ENCODE data around the gene AMTN.
"Not testable (repeated sequence)": the region's sequence is repeated elsewhere in the genome, so short reads cannot be mapped to it uniquely, and the experiment has no call there.

Gene AMTN

GRCh38 chr4:70518269-70518668, at the start of gene AMTN:
Gene AMTN, plus strand, starts transcription at chr4:70518569. Its CDS starts 209 bp downstream, at chr4:70518778.
- Histone ChIP-seq H3K9ac (ENCODE audit: low read length) (no peak within 1 kb of the TSS), H3K4me3 (ENCODE audit: low read length) (no peak within 1 kb of the TSS), H3K36me3 (ENCODE audit: control insufficient read depth, insufficient read depth, low read length) (no peaks in the 10 kb centered on the region), H3K27me3 (ENCODE audit: control insufficient read depth, insufficient read depth, low read length) (no peaks in the 10 kb centered on the region), H3K4me1 (ENCODE audit: control insufficient read depth, insufficient read depth, low read length) (no peaks in the 10 kb centered on the region), H3K27ac (ENCODE audit: low read depth, low read length) (no peak within 1 kb of the TSS)

- Histone ChIP-seq H3K4me1 (ENCODE audit: control insufficient read depth, insufficient read depth, low read length) (no peaks in the 10 kb centered on the region), H3K36me3 (ENCODE audit: control insufficient read depth, insufficient read depth, low read length) (no peaks in the 10 kb centered on the region), H3K4me3 (ENCODE audit: low read length) (no peak within 1 kb of the TSS), H3K27ac (ENCODE audit: low read depth, low read length) (no peak within 1 kb of the TSS), H3K27me3 (ENCODE audit: control insufficient read depth, insufficient read depth, low read length) (no peaks in the 10 kb centered on the region), H3K9ac (ENCODE audit: low read length) (no peak within 1 kb of the TSS)
These were observed 46.5 kb upstream of the AMTN start, which contains the start of gene MUC7 for GRCh38 chr4:70471897-70472296. Gene MUC7, plus strand, starts transcription at chr4:70472197. Its CDS starts 1,825 bp downstream, at chr4:70474022.

GRCh38 chr4:70473679-70474078, 44.7 kb upstream of the AMTN start:
- Histone ChIP-seq H3K36me3 (ENCODE audit: control insufficient read depth, insufficient read depth, low read length) (no peaks in the 10 kb centered on the region), H3K27ac (ENCODE audit: low read depth, low read length) (no peak overlapping the region), H3K27me3 (ENCODE audit: control insufficient read depth, insufficient read depth, low read length) (no peaks in the 10 kb centered on the region), H3K9ac (ENCODE audit: low read length) (no peak overlapping the region), H3K4me3 (ENCODE audit: low read length) (no peak overlapping the region), H3K4me1 (ENCODE audit: control insufficient read depth, insufficient read depth, low read length) (no peaks in the 10 kb centered on the region)

- no peak overlapping the region for H3K4me3 ChIP-seq (ENCODE audit: low read length)
- H3K9ac ChIP-seq (ENCODE audit: low read length): no peak overlapping the region
- no peaks in the 10 kb centered on the region for H3K27me3 ChIP-seq (ENCODE audit: control insufficient read depth, insufficient read depth, low read length)
- H3K27ac ChIP-seq (ENCODE audit: low read depth, low read length): no peak overlapping the region
- H3K4me1 ChIP-seq (ENCODE audit: control insufficient read depth, insufficient read depth, low read length): no peaks in the 10 kb centered on the region
- no peaks in the 10 kb centered on the region for H3K36me3 ChIP-seq (ENCODE audit: control insufficient read depth, insufficient read depth, low read length)
These were observed 29.6 kb upstream of the AMTN start for GRCh38 chr4:70488748-70489147.

GRCh38 chr4:70496231-70496630, 22.1 kb upstream of the AMTN start:
- no peak overlapping the region for H3K4me3 ChIP-seq (ENCODE audit: low read length)
- H3K9ac ChIP-seq (ENCODE audit: low read length): no peak overlapping the region
- H3K36me3 ChIP-seq (ENCODE audit: control insufficient read depth, insufficient read depth, low read length): no peaks in the 10 kb centered on the region
- H3K4me1 ChIP-seq (ENCODE audit: control insufficient read depth, insufficient read depth, low read length): no peaks in the 10 kb centered on the region
- H3K27ac ChIP-seq (ENCODE audit: low read depth, low read length): no peak overlapping the region
- H3K27me3 ChIP-seq (ENCODE audit: control insufficient read depth, insufficient read depth, low read length): no peaks in the 10 kb centered on the region

GRCh38 chr4:70501838-70502237, 16.5 kb upstream of the AMTN start:
- H3K27ac ChIP-seq (ENCODE audit: low read depth, low read length); H3K9ac ChIP-seq (ENCODE audit: low read length); H3K4me3 ChIP-seq (ENCODE audit: low read length); H3K4me1 ChIP-seq (ENCODE audit: control insufficient read depth, insufficient read depth, low read length); H3K36me3 ChIP-seq (ENCODE audit: control insufficient read depth, insufficient read depth, low read length); H3K27me3 ChIP-seq (ENCODE audit: control insufficient read depth, insufficient read depth, low read length): not testable (repeated sequence)

GRCh38 chr4:70504733-70505132, 13.6 kb upstream of the AMTN start:
- H3K4me1 ChIP-seq (ENCODE audit: control insufficient read depth, insufficient read depth, low read length): no peaks in the 10 kb centered on the region
- H3K4me3 ChIP-seq (ENCODE audit: low read length): no peak overlapping the region
- no peaks in the 10 kb centered on the region for H3K27me3 ChIP-seq (ENCODE audit: control insufficient read depth, insufficient read depth, low read length)
- H3K27ac ChIP-seq (ENCODE audit: low read depth, low read length): no peak overlapping the region
- H3K36me3 ChIP-seq (ENCODE audit: control insufficient read depth, insufficient read depth, low read length): no peaks in the 10 kb centered on the region
- H3K9ac ChIP-seq (ENCODE audit: low read length): no peak overlapping the region

GRCh38 chr4:70505151-70505748, 13.1 kb upstream of the AMTN start:
- no peak overlapping the region for H3K4me3 ChIP-seq (ENCODE audit: low read length)
- no peaks in the 10 kb centered on the region for H3K27me3 ChIP-seq (ENCODE audit: control insufficient read depth, insufficient read depth, low read length)
- no peaks in the 10 kb centered on the region for H3K36me3 ChIP-seq (ENCODE audit: control insufficient read depth, insufficient read depth, low read length)
- no peaks in the 10 kb centered on the region for H3K4me1 ChIP-seq (ENCODE audit: control insufficient read depth, insufficient read depth, low read length)
- no peak overlapping the region for H3K27ac ChIP-seq (ENCODE audit: low read depth, low read length)
- H3K9ac ChIP-seq (ENCODE audit: low read length): no peak overlapping the region

- no peaks in the 10 kb centered on the region for H3K4me1 ChIP-seq (ENCODE audit: control insufficient read depth, insufficient read depth, low read length)
- H3K36me3 ChIP-seq (ENCODE audit: control insufficient read depth, insufficient read depth, low read length): no peaks in the 10 kb centered on the region
- no peaks in the 10 kb centered on the region for H3K27me3 ChIP-seq (ENCODE audit: control insufficient read depth, insufficient read depth, low read length)
- H3K9ac ChIP-seq (ENCODE audit: low read length): no peak overlapping the region
- H3K4me3 ChIP-seq (ENCODE audit: low read length): no peak overlapping the region
- no peak overlapping the region for H3K27ac ChIP-seq (ENCODE audit: low read depth, low read length)
These were observed 9.6 kb upstream of the AMTN start for GRCh38 chr4:70508801-70509200.

GRCh38 chr4:70511365-70511764, 7.0 kb upstream of the AMTN start:
- Histone ChIP-seq H3K9ac (ENCODE audit: low read length) (no peak overlapping the region), H3K27ac (ENCODE audit: low read depth, low read length) (no peak overlapping the region), H3K27me3 (ENCODE audit: control insufficient read depth, insufficient read depth, low read length) (no peaks in the 10 kb centered on the region), H3K36me3 (ENCODE audit: control insufficient read depth, insufficient read depth, low read length) (no peaks in the 10 kb centered on the region), H3K4me3 (ENCODE audit: low read length) (no peak overlapping the region), H3K4me1 (ENCODE audit: control insufficient read depth, insufficient read depth, low read length) (no peaks in the 10 kb centered on the region)

GRCh38 chr4:70515367-70516250, 2.8 kb upstream of the AMTN start:
- Histone ChIP-seq H3K36me3 (ENCODE audit: control insufficient read depth, insufficient read depth, low read length) (no peaks in the 10 kb centered on the region), H3K4me1 (ENCODE audit: control insufficient read depth, insufficient read depth, low read length) (no peaks in the 10 kb centered on the region), H3K27me3 (ENCODE audit: control insufficient read depth, insufficient read depth, low read length) (no peaks in the 10 kb centered on the region), H3K4me3 (ENCODE audit: low read length) (no peak overlapping the region), H3K9ac (ENCODE audit: low read length) (no peak overlapping the region), H3K27ac (ENCODE audit: low read depth, low read length) (no peak overlapping the region)

GRCh38 chr4:70518716-70519115, 347 bp downstream of the AMTN start:
- Histone ChIP-seq H3K4me1 (ENCODE audit: control insufficient read depth, insufficient read depth, low read length) (no peaks in the 10 kb centered on the region), H3K9ac (ENCODE audit: low read length) (no peak overlapping the region), H3K4me3 (ENCODE audit: low read length) (no peak overlapping the region)

GRCh38 chr4:70522626-70523025, 4.3 kb downstream of the AMTN start:
- Histone ChIP-seq H3K27ac (ENCODE audit: low read depth, low read length) (no peak overlapping the region), H3K27me3 (ENCODE audit: control insufficient read depth, insufficient read depth, low read length) (no peaks in the 10 kb centered on the region), H3K4me3 (ENCODE audit: low read length) (no peak overlapping the region), H3K4me1 (ENCODE audit: control insufficient read depth, insufficient read depth, low read length) (no peaks in the 10 kb centered on the region), H3K9ac (ENCODE audit: low read length) (no peak overlapping the region), H3K36me3 (ENCODE audit: control insufficient read depth, insufficient read depth, low read length) (no peaks in the 10 kb centered on the region)

More at GRCh38 chr4:70518716-70519115, 347 bp downstream of the AMTN start:
- no peak overlapping the region for H3K27ac ChIP-seq (ENCODE audit: low read depth, low read length)
- H3K27me3 ChIP-seq (ENCODE audit: control insufficient read depth, insufficient read depth, low read length): no peaks in the 10 kb centered on the region
- no peaks in the 10 kb centered on the region for H3K36me3 ChIP-seq (ENCODE audit: control insufficient read depth, insufficient read depth, low read length)
